Vagina (tissue), 2 donors: ENCODE results near the gene PRDM16.

ENCODE experiments used
- CTCF ChIP-seq, 3 experiments: fragments of 450-650 bp in 2 of 3; fragments of 200-600 bp in 1 of 3; sonication (generic) in 1 of 3; IDR thresholded peaks; one replicate each; pipeline ENCODE4 v1.5.1; 2017 to 2019; ENCODE audit warnings: antibody characterized with exemption in 3 of 3, mild to moderate bottlenecking in 2 of 3, moderate library complexity in 2 of 3
- POLR2A ChIP-seq, 2 donors: fragments of 450-650 bp; IDR thresholded peaks; one replicate each; pipeline ENCODE4 v1.6.1; 2017; ENCODE audit warnings: antibody characterized with exemption in 2 of 2, mild to moderate bottlenecking in 2 of 2, moderate library complexity in 2 of 2

- no peak for TF ChIP-seq CTCF (IDR thresholded peaks at IDR 0.05)
- no peak for TF ChIP-seq POLR2A (IDR thresholded peaks at IDR 0.05)
Observed at GRCh38 chr1:3312310-3312897, 243.4 kb downstream of the PRDM16 start.
